H1 (cell line): ENCODE measurements around the gene DMBX1. TPM values are rescaled to one million over a fixed set of nuclear protein-coding genes. Genes with fewer than 3 reads are reported as not detected.

ENCODE experiments used
- CTCF ChIA-PET: fragments of 300-600 bp; sonication (Branson Sonifier 250); formaldehyde crosslinking; loops from one replicate; lab custom pipeline; 2021; ENCODE audit not compliant: partially characterized antibody; lab: Charles Lee
- POLR2A ChIA-PET: fragments of 300-600 bp; sonication (Branson Sonifier 250); formaldehyde crosslinking; loops from one replicate; lab custom pipeline; 2021; ENCODE audit warnings: inconsistent platforms; ENCODE audit not compliant: partially characterized antibody; lab: Charles Lee
- DNase-seq, 2 experiments: peaks; one replicate each; pipeline versions ENCODE4 v3.0.0 to v3.0.0-alpha.2; 2010 to 2022; ENCODE audit warnings: low spot score in 2 of 2, low read depth in 1 of 2, mixed read lengths in 1 of 2
- FAIRE-seq: peaks from 2 replicates; lab custom pipeline; 2011; peaks lifted over from hg19 to GRCh38; lab: Jason Lieb, UNC
- H2AFZ ChIP-seq: 2 replicates; pipeline ENCODE4 v1.8.1; 2012; ENCODE audit warnings: low read length, inconsistent platforms
- H2AK5ac ChIP-seq: 2 replicates; pipeline ENCODE4 v1.6.1; 2013; ENCODE audit warnings: low read depth, low read length
- H2BK120ac ChIP-seq: replicated peaks from 2 replicates; pipeline ENCODE3; 2013; ENCODE audit warnings: low read depth, low read length, inconsistent platforms
- H2BK12ac ChIP-seq: 2 replicates; pipeline ENCODE4 v1.6.1; 2013; ENCODE audit warnings: low read depth, low read length
- H2BK15ac ChIP-seq: 2 replicates; pipeline ENCODE4 v1.6.1; 2013; ENCODE audit warnings: low read length
- H2BK20ac ChIP-seq: 2 replicates; pipeline ENCODE4 v1.6.1; 2013; ENCODE audit warnings: low read length
- H2BK5ac ChIP-seq: 2 replicates; pipeline ENCODE4 v1.6.1; 2013; ENCODE audit warnings: low read depth, low read length
- H3K14ac ChIP-seq: 2 replicates; pipeline ENCODE4 v1.6.1; 2013; ENCODE audit warnings: inconsistent platforms; ENCODE audit not compliant: insufficient read length
- H3K18ac ChIP-seq: 2 replicates; pipeline ENCODE4 v1.6.1; 2013; ENCODE audit warnings: low read length; ENCODE audit errors: extremely low read depth
- H3K23ac ChIP-seq: 2 replicates; pipeline ENCODE4 v1.6.1; 2013; ENCODE audit warnings: inconsistent platforms; ENCODE audit not compliant: insufficient read length
- H3K23me2 ChIP-seq: 2 replicates; pipeline ENCODE4 v1.6.1; 2013; ENCODE audit warnings: low read depth, low read length
- H3K27ac ChIP-seq: 2 replicates; pipeline ENCODE4 v1.6.1; 2011; ENCODE audit warnings: low read depth, low read length, inconsistent platforms
- H3K27me3 ChIP-seq, 4 experiments: replicated peaks in 1 of 4; 1 replicate in 1 of 4; 2 replicates in 3 of 4; pipeline versions ENCODE4 v1.6.1 to v1.8.1; 2011 to 2013; ENCODE audit warnings: low read length in 3 of 4, mild to moderate bottlenecking in 3 of 4, inconsistent platforms in 2 of 4, mixed read lengths in 2 of 4, moderate library complexity in 1 of 4; ENCODE audit not compliant: control insufficient read depth in 3 of 4, insufficient read depth in 3 of 4; ENCODE audit errors: extremely low read depth in 1 of 4
- H3K36me3 ChIP-seq, 4 experiments: 2 replicates each; pipeline versions ENCODE4 v1.6.1 to v1.8.1; 2011 to 2013; ENCODE audit warnings: mild to moderate bottlenecking in 4 of 4, low read length in 3 of 4, moderate library complexity in 2 of 4, control low read depth in 1 of 4, inconsistent platforms in 1 of 4; ENCODE audit not compliant: insufficient read depth in 4 of 4, control insufficient read depth in 2 of 4
- H3K4ac ChIP-seq: replicated peaks from 2 replicates; pipeline ENCODE3; 2013; ENCODE audit warnings: low read length, low read depth, mixed read lengths, inconsistent platforms; ENCODE audit not compliant: insufficient read length
- H3K4me1 ChIP-seq, 4 experiments: replicated peaks in 1 of 4; 1 replicate in 1 of 4; 2 replicates in 3 of 4; pipeline versions ENCODE4 v1.6.1 to v1.8.1; 2011 to 2013; ENCODE audit warnings: low read length in 3 of 4, inconsistent platforms in 2 of 4, mixed read lengths in 1 of 4; ENCODE audit not compliant: insufficient read depth in 4 of 4, control insufficient read depth in 3 of 4
- H3K4me2 ChIP-seq, 2 experiments: 2 replicates each; pipeline versions ENCODE4 v1.6.1 to v1.8.1; 2011 to 2013; ENCODE audit warnings: low read depth in 2 of 2, low read length in 2 of 2, control low read depth in 1 of 2, inconsistent platforms in 1 of 2, mild to moderate bottlenecking in 1 of 2; ENCODE audit not compliant: insufficient read depth in 1 of 2
- H3K4me3 ChIP-seq, 4 experiments: fragments of 200-600, 300-600 bp in 1 of 4; sonication (generic), shearing (Covaris generic), sonication (Bioruptor Twin) in 1 of 4; 2 replicates each; pipeline versions ENCODE4 v1.5.1 to v1.8.1; 2011 to 2016; ENCODE audit warnings: low read length in 4 of 4, low read depth in 3 of 4, control low read depth in 2 of 4, inconsistent platforms in 2 of 4, mild to moderate bottlenecking in 2 of 4, mixed read lengths in 1 of 4, moderate library complexity in 1 of 4; ENCODE audit not compliant: insufficient read depth in 2 of 4; ENCODE audit errors: extremely low read depth in 1 of 4
- H3K56ac ChIP-seq: replicated peaks from 2 replicates; pipeline ENCODE3; 2013; ENCODE audit warnings: low read depth, mild to moderate bottlenecking, mixed read lengths, low read length, inconsistent platforms; ENCODE audit not compliant: insufficient read length
- H3K79me1 ChIP-seq: 2 replicates; pipeline ENCODE4 v1.6.1; 2013; ENCODE audit warnings: low read depth, low read length, control low read depth
- H3K79me2 ChIP-seq, 2 experiments: 2 replicates each; pipeline versions ENCODE4 v1.6.1 to v1.8.1; 2012 to 2013; ENCODE audit warnings: low read length in 2 of 2, mild to moderate bottlenecking in 2 of 2, inconsistent platforms in 1 of 2; ENCODE audit not compliant: insufficient read depth in 2 of 2, control insufficient read depth in 1 of 2
- H3K9ac ChIP-seq, 4 experiments: replicated peaks in 1 of 4; 1 replicate in 1 of 4; 2 replicates in 3 of 4; pipeline versions ENCODE4 v1.6.1 to v1.8.1; 2011 to 2013; ENCODE audit warnings: low read depth in 3 of 4, low read length in 3 of 4, control low read depth in 2 of 4, mild to moderate bottlenecking in 2 of 4, moderate library complexity in 2 of 4, inconsistent platforms in 1 of 4; ENCODE audit errors: extremely low read depth in 1 of 4
- H3K9me3 ChIP-seq, 2 experiments: 2 replicates each; pipeline versions ENCODE4 v1.6.1 to v1.8.1; 2012 to 2013; ENCODE audit warnings: mild to moderate bottlenecking in 2 of 2, moderate library complexity in 2 of 2, control low read depth in 1 of 2, inconsistent platforms in 1 of 2, low read depth in 1 of 2, low read length in 1 of 2, mixed read lengths in 1 of 2; ENCODE audit not compliant: insufficient read depth in 2 of 2
- H4K20me1 ChIP-seq, 2 experiments: replicated peaks in 1 of 2; 2 replicates each; pipeline versions ENCODE3 to v1.8.1; 2011 to 2013; ENCODE audit warnings: inconsistent platforms in 2 of 2, low read length in 2 of 2, mild to moderate bottlenecking in 1 of 2; ENCODE audit not compliant: insufficient read depth in 2 of 2, control insufficient read depth in 1 of 2
- H4K5ac ChIP-seq: 2 replicates; pipeline ENCODE4 v1.6.1; 2013; ENCODE audit warnings: low read length, low read depth, mixed read lengths, inconsistent platforms; ENCODE audit not compliant: insufficient read length
- H4K8ac ChIP-seq: 2 replicates; pipeline ENCODE4 v1.8.0; 2013; ENCODE audit warnings: mild to moderate bottlenecking, moderate library complexity, low read length, inconsistent platforms; ENCODE audit not compliant: insufficient read depth; ENCODE audit errors: extremely low read depth
- H4K91ac ChIP-seq: replicated peaks from 2 replicates; pipeline ENCODE3; 2013; ENCODE audit warnings: low read length, mixed read lengths, inconsistent platforms; ENCODE audit not compliant: insufficient read length
- YY1 ChIP-seq: IDR thresholded peaks from 2 replicates; pipeline ENCODE4 v1.6.1; 2011; ENCODE audit warnings: low read depth, mild to moderate bottlenecking, low read length
- WGBS, 2 experiments: shearing (Covaris generic) in 1 of 2; methylation state at CpG; one replicate each; pipeline versions ENCODE4 v1.1.6 to v1.1.7; 2013 to 2015; ENCODE audit warnings: low lambda C conversion rate in 2 of 2, mixed read lengths in 2 of 2, inconsistent platforms in 1 of 2, low coverage in 1 of 2, missing lambda C conversion rate in 1 of 2; ENCODE audit not compliant: insufficient replicate concordance in 2 of 2, insufficient coverage in 1 of 2, insufficient read length in 1 of 2; ENCODE audit errors: extremely low coverage in 1 of 2, missing lambda C conversion rate in 1 of 2; 5-methylcytosine and 5-hydroxymethylcytosine counted together
- polyA plus RNA-seq, 7 experiments: library from polyadenylated mRNA; depleted of rRNA in 3 of 7; stranded (reverse) in 5 of 7; unstranded in 2 of 7; fragments of >200 nt in 5 of 7; fragments of 200-250 nt in 2 of 7; gene quantifications; 1 replicate in 5 of 7; 2 replicates in 1 of 7; 4 replicates in 1 of 7; pipeline versions ENCODE4 v1.2.1 to v1.2.3, GENCODE V29; 2011 to 2013; ENCODE audit warnings: missing spikeins in 2 of 7, mixed read lengths in 2 of 7
- total RNA-seq: library from RNA; stranded (reverse); fragmentation: NEBNext Ultra II Directional; extraction: Animal tissue kit (Norgen Biotek cat#: 25700); gene quantifications from 2 replicates; pipeline ENCODE4 v1.2.1, GENCODE V29; 2021

Gene DMBX1
- total and polyA plus RNA-seq, 2 of the 8 experiments (the other 6 are each of a cell fraction or from before 2014, with no cell fraction given) = 0.23 to 0.30 TPM

- Histone ChIP-seq H3K14ac (no peak overlapping the region), H3K4ac (no peak overlapping the region), H3K9ac (no peak overlapping the region), H3K27ac (no peak overlapping the region), H3K4me2 (no peak overlapping the region), H2BK20ac (0 out of 2 replicates have a peak overlapping the region, but pooled peaks have one; percentile 34), H3K56ac (peak overlapping the region; percentile 4), H3K9me3 (no peaks in the 10 kb centered on the region), H3K79me1 (no peaks in the 10 kb centered on the region; the same call in 1 of the 2 replicates), H4K8ac (no peak overlapping the region), H3K36me3 (no peaks in the 10 kb centered on the region), H2BK120ac (no peak overlapping the region), H4K5ac (no peak overlapping the region), H2AK5ac (no peak overlapping the region), H3K18ac (no peak overlapping the region), H3K4me1 (peaks cover 0 to 8% (median 6%) of the 10 kb centered on the region in 4 experiments; a peak in 4 of 7 replicates), H2BK5ac (no peak overlapping the region), H3K23ac (no peak overlapping the region), H2AFZ (no peak overlapping the region), H4K20me1 (peaks cover 0 to 2% of the 10 kb centered on the region in 2 experiments), H3K23me2 (no peaks in the 10 kb centered on the region), H3K27me3 (peaks cover 0 to 3% (median under 1%) of the 10 kb centered on the region in 4 experiments; a peak in 4 of 7 replicates), H3K79me2 (no peaks in the 10 kb centered on the region), H2BK15ac (no peak overlapping the region), H4K91ac (no peak overlapping the region), H2BK12ac (no peak overlapping the region), H3K4me3 (no peak overlapping the region)
- WGBS, 2 experiments = 91% methylated on average over 4 of the region's 4 CpGs; no CpG with 5 or more reads in 1 of the 2 experiments
- no peak for FAIRE-seq
- no peak for DNase-seq
- ChIA-PET CTCF (interaction anchor here (1.4 to 35.6 kb wide), 4 partner anchors 12 to 56 kb away, joined by 7 to 1068 read pairs (median 152); partner anchors contain the start of gene DMBX1), POLR2A (no interaction called here)
- TF ChIP-seq YY1 = no peak
Observed at GRCh38 chr1:46503421-46503820, 13.8 kb downstream of the DMBX1 start.
